Right lung (tissue), 5 donors: Measurements from ENCODE around the gene SH3PXD2A. TPM values are rescaled to one million over a fixed set of nuclear protein-coding genes. Genes with fewer than 3 reads are reported as not detected.

Experiments
- DNase-seq, 2 donors: peaks; one replicate each; pipeline ENCODE4 v3.0.0-alpha.2; 2013
- polyA plus RNA-seq, 5 donors: library from polyadenylated mRNA; unstranded; fragments of 120-200 nt; gene quantifications; one replicate each; pipeline versions ENCODE4 v1.2.1 to v1.2.3, GENCODE V29; 2013; ENCODE audit warnings: inconsistent platforms in 1 of 5, low replicate concordance in 1 of 5; ENCODE audit not compliant: insufficient read length in 5 of 5, insufficient read depth in 1 of 5

SH3PXD2A gene
- polyA plus RNA-seq, 5 donors: 77.6 to 101 (median 84.0) TPM

- no peak for DNase-seq
Measured at GRCh38 chr10:103582331-103583123, 272.8 kb downstream of the SH3PXD2A start.

GRCh38 chr10:103581499-103581898 lies 273.9 kb downstream of the SH3PXD2A start:
- no peak for DNase-seq

- DNase-seq: no peak
Measured at GRCh38 chr10:103580430-103580829, 274.9 kb downstream of the SH3PXD2A start.

GRCh38 chr10:103580011-103580410 lies 275.4 kb downstream of the SH3PXD2A start:
- no peak for DNase-seq

- DNase-seq: no peak
Measured at GRCh38 chr10:103578782-103579382, 276.5 kb downstream of the SH3PXD2A start.

GRCh38 chr10:103576862-103577261 lies 278.5 kb downstream of the SH3PXD2A start:
- no peak for DNase-seq

- DNase-seq: no peak
Measured at GRCh38 chr10:103576076-103576471, 279.3 kb downstream of the SH3PXD2A start.

GRCh38 chr10:103575416-103576075 lies 279.8 kb downstream of the SH3PXD2A start:
- DNase-seq: no peak

- DNase-seq: no peak
Measured at GRCh38 chr10:103574097-103575061, 281.0 kb downstream of the SH3PXD2A start.

GRCh38 chr10:103573205-103573487 lies 282.2 kb downstream of the SH3PXD2A start:
- no peak for DNase-seq

GRCh38 chr10:103572347-103573204 lies 282.8 kb downstream of the SH3PXD2A start:
- no peak for DNase-seq

GRCh38 chr10:103571656-103571975 lies 283.8 kb downstream of the SH3PXD2A start:
- no peak for DNase-seq

- no peak for DNase-seq
Measured at GRCh38 chr10:103570844-103571655, 284.3 kb downstream of the SH3PXD2A start.

GRCh38 chr10:103569896-103570295 lies 285.5 kb downstream of the SH3PXD2A start:
- no peak for DNase-seq

GRCh38 chr10:103568505-103568904 lies 286.9 kb downstream of the SH3PXD2A start:
- no peak for DNase-seq

- no peak for DNase-seq
Measured at GRCh38 chr10:103566536-103566935, 288.8 kb downstream of the SH3PXD2A start.

- no peak for DNase-seq
Measured at GRCh38 chr10:103564776-103565520, 290.4 kb downstream of the SH3PXD2A start.

GRCh38 chr10:103564116-103564501 lies 291.3 kb downstream of the SH3PXD2A start:
- DNase-seq: no peak
